T-helper 17 cell (primary cell): ENCODE measurements around the gene SRD5A3. TPM values are rescaled to one million over a fixed set of nuclear protein-coding genes. Genes with fewer than 3 reads are reported as not detected.
A peak's percentile ranks its signal among the peaks of the same experiment; 100 is the strongest.
"Not testable (repeated sequence)": the region's sequence is repeated elsewhere in the genome, so short reads cannot be mapped to it uniquely, and the experiment has no call there.

ENCODE experiments used
- ATAC-seq: fragments of 150-1000 bp; cut with Tn5 transposase; 2 replicates; pipeline ENCODE4 v1.10.0; 2021; ENCODE audit warnings: mild to moderate bottlenecking, moderate library complexity
- DNase-seq, 3 donors: peaks; one replicate each; pipeline versions ENCODE4 v3.0.0 to v3.0.0-alpha.2; 2020 to 2021
- H3K9me3 ChIP-seq: one replicate; pipeline ENCODE4 v1.7.0; 2013; ENCODE audit warnings: low read length, mild to moderate bottlenecking; ENCODE audit not compliant: control insufficient read depth, poor library complexity, severe bottlenecking
- H3K27ac Mint-ChIP-seq: one replicate; pipeline ENCODE4 v1.8.0; 2022; ENCODE audit warnings: mild to moderate bottlenecking, moderate library complexity, mixed read lengths
- H3K27me3 Mint-ChIP-seq: one replicate; pipeline ENCODE4 v1.8.0; 2022; ENCODE audit warnings: mixed read lengths
- H3K36me3 Mint-ChIP-seq: one replicate; pipeline ENCODE4 v1.8.0; 2022; ENCODE audit warnings: low read depth, mixed read lengths
- H3K4me1 Mint-ChIP-seq: one replicate; pipeline ENCODE4 v1.8.0; 2022; ENCODE audit warnings: mild to moderate bottlenecking, mixed read lengths
- H3K4me3 Mint-ChIP-seq: one replicate; pipeline ENCODE4 v1.8.0; 2022; ENCODE audit warnings: mild to moderate bottlenecking, moderate library complexity, mixed read lengths
- total RNA-seq, 4 donors: library from RNA in 2 of 4; stranded (reverse) in 2 of 4; gene quantifications; one replicate each; pipeline ENCODE4 v1.2.3 and lab custom pipeline; 2022 to 2026

The SRD5A3 gene
- total RNA-seq, 2 donors from 2014 or later, result 1.8 to 2.6 TPM

GRCh38 chr4:55353228-55353747 lies 7.2 kb downstream of the SRD5A3 start:
- not testable (repeated sequence) for H3K4me3 Mint-ChIP-seq, H3K9me3 ChIP-seq, DNase-seq, H3K27me3 Mint-ChIP-seq, H3K36me3 Mint-ChIP-seq, H3K27ac Mint-ChIP-seq, ATAC-seq, H3K4me1 Mint-ChIP-seq

GRCh38 chr4:55354648-55355047 lies 8.6 kb downstream of the SRD5A3 start:
- H3K36me3 Mint-ChIP-seq, result peaks cover 2% of the 10 kb centered on the region
- H3K4me1 Mint-ChIP-seq, result peaks cover 7% of the 10 kb centered on the region
- H3K27ac Mint-ChIP-seq, result peak overlapping the region; percentile 1
- no peaks in the 10 kb centered on the region for H3K9me3 ChIP-seq
- H3K27me3 Mint-ChIP-seq, result no peaks in the 10 kb centered on the region
- DNase-seq (no peak), ATAC-seq (no peak)
- H3K4me3 Mint-ChIP-seq, result no peak overlapping the region

- Mint-ChIP-seq H3K4me3 (no peak overlapping the region), H3K4me1 (peaks cover 7% of the 10 kb centered on the region), H3K27me3 (no peaks in the 10 kb centered on the region), H3K27ac (no peak overlapping the region), H3K36me3 (peaks cover 2% of the 10 kb centered on the region)
- no peak for DNase-seq
- no peak for ATAC-seq
- no peaks in the 10 kb centered on the region for H3K9me3 ChIP-seq
These were observed 9.5 kb downstream of the SRD5A3 start for GRCh38 chr4:55355555-55355954.

GRCh38 chr4:55356991-55357461 lies 11.0 kb downstream of the SRD5A3 start:
- Mint-ChIP-seq H3K36me3 (peaks cover 2% of the 10 kb centered on the region), H3K27ac (peak overlapping the region; percentile 34), H3K4me3 (no peak overlapping the region), H3K4me1 (peaks cover 7% of the 10 kb centered on the region), H3K27me3 (no peaks in the 10 kb centered on the region)
- no peak for ATAC-seq
- H3K9me3 ChIP-seq, result no peaks in the 10 kb centered on the region
- no peak for DNase-seq

GRCh38 chr4:55358246-55358645 lies 12.2 kb downstream of the SRD5A3 start:
- H3K4me3 Mint-ChIP-seq, result no peak overlapping the region
- no peaks in the 10 kb centered on the region for H3K27me3 Mint-ChIP-seq
- peaks cover 2% of the 10 kb centered on the region for H3K36me3 Mint-ChIP-seq
- no peak overlapping the region for H3K27ac Mint-ChIP-seq
- DNase-seq (no peak), ATAC-seq (no peak)
- no peaks in the 10 kb centered on the region for H3K9me3 ChIP-seq
- peaks cover 7% of the 10 kb centered on the region for H3K4me1 Mint-ChIP-seq

GRCh38 chr4:55358668-55359067 lies 12.6 kb downstream of the SRD5A3 start:
- peaks cover 7% of the 10 kb centered on the region for H3K4me1 Mint-ChIP-seq
- DNase-seq, result no peak
- no peaks in the 10 kb centered on the region for H3K27me3 Mint-ChIP-seq
- no peaks in the 10 kb centered on the region for H3K9me3 ChIP-seq
- no peak overlapping the region for H3K27ac Mint-ChIP-seq
- H3K4me3 Mint-ChIP-seq, result no peak overlapping the region
- H3K36me3 Mint-ChIP-seq, result peaks cover 2% of the 10 kb centered on the region
- peak; percentile 18 for ATAC-seq

GRCh38 chr4:55359397-55359916 lies 13.4 kb downstream of the SRD5A3 start:
- H3K27ac Mint-ChIP-seq, result no peak overlapping the region
- DNase-seq (no peak), ATAC-seq (no peak)
- H3K9me3 ChIP-seq, result no peaks in the 10 kb centered on the region
- no peaks in the 10 kb centered on the region for H3K27me3 Mint-ChIP-seq
- H3K4me1 Mint-ChIP-seq, result peaks cover 7% of the 10 kb centered on the region
- peaks cover 1% of the 10 kb centered on the region for H3K36me3 Mint-ChIP-seq
- no peak overlapping the region for H3K4me3 Mint-ChIP-seq

GRCh38 chr4:55362938-55363337 lies 16.9 kb downstream of the SRD5A3 start:
- not testable (repeated sequence) for ATAC-seq, H3K27me3 Mint-ChIP-seq, H3K27ac Mint-ChIP-seq, DNase-seq, H3K36me3 Mint-ChIP-seq, H3K4me3 Mint-ChIP-seq, H3K9me3 ChIP-seq, H3K4me1 Mint-ChIP-seq

GRCh38 chr4:55363691-55364351 lies 17.8 kb downstream of the SRD5A3 start:
- H3K36me3 Mint-ChIP-seq, result no peaks in the 10 kb centered on the region
- no peaks in the 10 kb centered on the region for H3K9me3 ChIP-seq
- H3K4me1 Mint-ChIP-seq, result peaks cover 4% of the 10 kb centered on the region
- H3K4me3 Mint-ChIP-seq, result no peak overlapping the region
- no peaks in the 10 kb centered on the region for H3K27me3 Mint-ChIP-seq
- ATAC-seq, result no peak
- no peak for DNase-seq
- H3K27ac Mint-ChIP-seq, result no peak overlapping the region

- H3K36me3 Mint-ChIP-seq, result no peaks in the 10 kb centered on the region
These were observed 18.8 kb downstream of the SRD5A3 start for GRCh38 chr4:55364691-55365344.

GRCh38 chr4:55365345-55365728 lies 19.3 kb downstream of the SRD5A3 start:
- Mint-ChIP-seq H3K4me1 (peaks cover 2% of the 10 kb centered on the region), H3K4me3 (no peak overlapping the region), H3K27ac (no peak overlapping the region), H3K27me3 (no peaks in the 10 kb centered on the region), H3K36me3 (no peaks in the 10 kb centered on the region)
- no peaks in the 10 kb centered on the region for H3K9me3 ChIP-seq
- DNase-seq (no peak), ATAC-seq (no peak)

More at GRCh38 chr4:55364691-55365344, 18.8 kb downstream of the SRD5A3 start:
- peaks cover 2% of the 10 kb centered on the region for H3K4me1 Mint-ChIP-seq
- H3K4me3 Mint-ChIP-seq, result no peak overlapping the region
- no peak for DNase-seq
- H3K9me3 ChIP-seq, result no peaks in the 10 kb centered on the region
- no peak overlapping the region for H3K27ac Mint-ChIP-seq
- no peaks in the 10 kb centered on the region for H3K27me3 Mint-ChIP-seq
- ATAC-seq, result no peak

GRCh38 chr4:55366621-55367020 lies 20.6 kb downstream of the SRD5A3 start:
- Mint-ChIP-seq H3K27me3 (no peaks in the 10 kb centered on the region), H3K4me1 (peaks cover 2% of the 10 kb centered on the region)

GRCh38 chr4:55367084-55367722 lies 21.2 kb downstream of the SRD5A3 start:
- no peak for DNase-seq
- Mint-ChIP-seq H3K36me3 (no peaks in the 10 kb centered on the region), H3K4me3 (no peak overlapping the region), H3K4me1 (peaks cover 2% of the 10 kb centered on the region), H3K27ac (no peak overlapping the region), H3K27me3 (no peaks in the 10 kb centered on the region)
- no peaks in the 10 kb centered on the region for H3K9me3 ChIP-seq
- no peak for ATAC-seq

More at GRCh38 chr4:55366621-55367020, 20.6 kb downstream of the SRD5A3 start:
- Mint-ChIP-seq H3K4me3 (no peak overlapping the region), H3K27ac (no peak overlapping the region), H3K36me3 (no peaks in the 10 kb centered on the region)
- ATAC-seq (no peak), DNase-seq (no peak)
- H3K9me3 ChIP-seq, result no peaks in the 10 kb centered on the region
